ENCODE measurements around the gene ARL15.

The ARL15 gene

GRCh38 chr5:54086191-54086590 lies 224.2 kb downstream of the ARL15 start:
- DNase-seq (ENCODE audit: low read depth), result no peak
- no peak overlapping the region for H3K4me3 ChIP-seq (ENCODE audit: low read depth, low read length)
- TF ChIP-seq MYC (IDR thresholded peaks at IDR 0.05; ENCODE audit: low read depth, low read length) (no peak), POLR2A (IDR thresholded peaks at IDR 0.05; ENCODE audit: extremely low read depth, insufficient read length) (no peak)
- TF ChIP-seq, protein P1, sequence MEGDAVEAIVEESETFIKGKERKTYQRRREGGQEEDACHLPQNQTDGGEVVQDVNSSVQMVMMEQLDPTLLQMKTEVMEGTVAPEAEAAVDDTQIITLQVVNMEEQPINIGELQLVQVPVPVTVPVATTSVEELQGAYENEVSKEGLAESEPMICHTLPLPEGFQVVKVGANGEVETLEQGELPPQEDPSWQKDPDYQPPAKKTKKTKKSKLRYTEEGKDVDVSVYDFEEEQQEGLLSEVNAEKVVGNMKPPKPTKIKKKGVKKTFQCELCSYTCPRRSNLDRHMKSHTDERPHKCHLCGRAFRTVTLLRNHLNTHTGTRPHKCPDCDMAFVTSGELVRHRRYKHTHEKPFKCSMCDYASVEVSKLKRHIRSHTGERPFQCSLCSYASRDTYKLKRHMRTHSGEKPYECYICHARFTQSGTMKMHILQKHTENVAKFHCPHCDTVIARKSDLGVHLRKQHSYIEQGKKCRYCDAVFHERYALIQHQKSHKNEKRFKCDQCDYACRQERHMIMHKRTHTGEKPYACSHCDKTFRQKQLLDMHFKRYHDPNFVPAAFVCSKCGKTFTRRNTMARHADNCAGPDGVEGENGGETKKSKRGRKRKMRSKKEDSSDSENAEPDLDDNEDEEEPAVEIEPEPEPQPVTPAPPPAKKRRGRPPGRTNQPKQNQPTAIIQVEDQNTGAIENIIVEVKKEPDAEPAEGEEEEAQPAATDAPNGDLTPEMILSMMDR (IDR thresholded peaks at IDR 0.05; ENCODE audit: low read depth, low read length), result no peak
- TF ChIP-seq, protein P2, sequence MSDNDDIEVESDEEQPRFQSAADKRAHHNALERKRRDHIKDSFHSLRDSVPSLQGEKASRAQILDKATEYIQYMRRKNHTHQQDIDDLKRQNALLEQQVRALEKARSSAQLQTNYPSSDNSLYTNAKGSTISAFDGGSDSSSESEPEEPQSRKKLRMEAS (IDR thresholded peaks at IDR 0.05; ENCODE audit: low read depth, low read length), result no peak

- no peak overlapping the region for H3K4me3 ChIP-seq (ENCODE audit: low read depth, low read length)
- DNase-seq (ENCODE audit: low read depth), result no peak
- TF ChIP-seq, protein P1 (IDR thresholded peaks at IDR 0.05; ENCODE audit: low read depth, low read length), result no peak
Measured at GRCh38 chr5:54084696-54085095, 225.7 kb downstream of the ARL15 start.

DNA sequence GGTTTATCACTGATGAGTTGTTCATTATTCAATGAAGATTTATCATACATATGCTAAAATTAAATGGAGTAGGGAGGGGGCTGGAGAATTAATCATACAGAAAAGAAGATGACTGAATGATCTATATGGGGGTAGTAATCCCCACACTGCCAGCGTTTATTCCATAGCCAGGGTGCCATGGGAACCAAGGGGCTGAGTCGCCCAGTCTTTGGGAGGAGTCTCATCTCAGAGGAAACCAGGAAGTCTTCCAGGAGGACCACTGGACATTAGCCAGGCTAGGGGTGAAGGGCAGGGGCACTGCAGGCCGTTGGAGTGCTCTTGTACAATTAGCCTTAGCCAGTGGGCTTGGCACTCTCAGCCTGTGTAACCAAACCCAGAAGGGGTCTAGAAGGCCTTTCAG lies 226.5 kb downstream of the ARL15 start:
- TF ChIP-seq, protein P2 (IDR thresholded peaks at IDR 0.05; ENCODE audit: low read depth, low read length), result no peak
- TF ChIP-seq POLR2A (IDR thresholded peaks at IDR 0.05; ENCODE audit: extremely low read depth, insufficient read length), result no peak
- TF ChIP-seq MYC (IDR thresholded peaks at IDR 0.05; ENCODE audit: low read depth, low read length), result no peak
- H3K4me3 ChIP-seq (ENCODE audit: low read depth, low read length), result no peak overlapping the region
- DNase-seq (ENCODE audit: low read depth), result no peak

GRCh38 chr5:54083245-54083644 lies 227.1 kb downstream of the ARL15 start:
- H3K4me3 ChIP-seq (ENCODE audit: low read depth, low read length), result no peak overlapping the region
- TF ChIP-seq POLR2A (IDR thresholded peaks at IDR 0.05; ENCODE audit: extremely low read depth, insufficient read length), result no peak
- no peak for TF ChIP-seq MYC (IDR thresholded peaks at IDR 0.05; ENCODE audit: low read depth, low read length)
- TF ChIP-seq, protein P1 (IDR thresholded peaks at IDR 0.05; ENCODE audit: low read depth, low read length), result no peak
- TF ChIP-seq, protein P2 (IDR thresholded peaks at IDR 0.05; ENCODE audit: low read depth, low read length), result no peak

DNA sequence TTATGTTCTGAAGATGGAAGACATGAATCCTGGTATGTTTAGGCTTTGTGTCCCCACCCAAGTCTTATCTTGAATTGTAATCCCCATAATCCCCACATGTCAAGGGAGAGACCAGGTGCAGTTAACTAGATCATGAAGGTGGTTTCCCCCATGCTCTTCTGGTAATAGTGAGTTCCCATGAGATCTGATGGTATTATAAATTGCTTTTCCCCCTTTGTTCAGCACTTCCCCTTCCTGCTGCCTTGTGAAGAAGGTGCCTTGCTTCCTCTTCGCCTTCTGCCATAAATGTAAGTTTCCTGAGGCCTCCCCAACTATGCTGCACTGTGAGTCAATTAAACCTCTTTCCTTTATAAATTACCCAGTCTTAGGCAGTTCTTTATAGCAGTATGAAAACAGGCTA lies 229.0 kb downstream of the ARL15 start:
- TF ChIP-seq, protein P1 (IDR thresholded peaks at IDR 0.05; ENCODE audit: low read depth, low read length), result no peak
- TF ChIP-seq MYC (IDR thresholded peaks at IDR 0.05; ENCODE audit: low read depth, low read length) (no peak), POLR2A (IDR thresholded peaks at IDR 0.05; ENCODE audit: extremely low read depth, insufficient read length) (no peak)
- TF ChIP-seq, protein P2 (IDR thresholded peaks at IDR 0.05; ENCODE audit: low read depth, low read length), result no peak
- no peak overlapping the region for H3K4me3 ChIP-seq (ENCODE audit: low read depth, low read length)
- DNase-seq (ENCODE audit: low read depth), result no peak

More at GRCh38 chr5:54083245-54083644, 227.1 kb downstream of the ARL15 start:
- no peak for DNase-seq (ENCODE audit: low read depth)

GRCh38 chr5:54080831-54081230 lies 229.5 kb downstream of the ARL15 start:
- no peak overlapping the region for H3K4me3 ChIP-seq (ENCODE audit: low read depth, low read length)
- TF ChIP-seq, protein P2 (IDR thresholded peaks at IDR 0.05; ENCODE audit: low read depth, low read length), result no peak
- TF ChIP-seq POLR2A (IDR thresholded peaks at IDR 0.05; ENCODE audit: extremely low read depth, insufficient read length), result no peak
- TF ChIP-seq MYC (IDR thresholded peaks at IDR 0.05; ENCODE audit: low read depth, low read length), result no peak
- TF ChIP-seq, protein P1 (IDR thresholded peaks at IDR 0.05; ENCODE audit: low read depth, low read length), result no peak
- peak; percentile 13 for DNase-seq (ENCODE audit: low read depth)
